Globus pallidus (tissue), 1 donor: ENCODE measurements around the gene NTN3.
"Not testable (repeated sequence)": the region's sequence is repeated elsewhere in the genome, so short reads cannot be mapped to it uniquely, and the experiment has no call there.

Experiments used
- DNase-seq: peaks from one replicate; pipeline ENCODE4 v3.0.0-alpha.2; 2015; ENCODE audit warnings: low spot score

NTN3 gene

GRCh38 chr16:2441143-2441804 lies 29.8 kb upstream of the NTN3 start:
- not testable (repeated sequence) for DNase-seq

DNA sequence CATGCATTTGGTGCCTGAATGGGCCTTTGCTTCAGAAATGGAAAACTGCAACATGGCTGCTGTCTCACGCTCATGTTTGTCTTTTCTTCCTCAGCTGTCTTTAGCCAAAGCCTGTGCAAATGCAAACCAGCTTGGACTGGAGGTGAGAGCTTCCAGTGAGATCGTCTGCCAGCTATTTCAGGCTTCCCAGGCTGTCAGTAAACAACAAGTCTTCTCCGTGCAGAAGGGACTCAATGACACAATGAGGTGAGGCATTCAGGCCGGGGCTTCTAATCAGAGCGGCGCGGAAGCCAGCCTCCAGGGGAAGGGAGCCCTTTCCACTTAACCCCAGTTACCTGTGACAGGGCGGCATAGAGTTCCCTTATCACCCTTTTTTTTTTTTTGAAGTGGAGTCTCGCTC lies 27.5 kb upstream of the NTN3 start:
- DNase-seq, result no peak

- DNase-seq, result no peak
These were observed 23.0 kb upstream of the NTN3 start for GRCh38 chr16:2447920-2448583.

DNA sequence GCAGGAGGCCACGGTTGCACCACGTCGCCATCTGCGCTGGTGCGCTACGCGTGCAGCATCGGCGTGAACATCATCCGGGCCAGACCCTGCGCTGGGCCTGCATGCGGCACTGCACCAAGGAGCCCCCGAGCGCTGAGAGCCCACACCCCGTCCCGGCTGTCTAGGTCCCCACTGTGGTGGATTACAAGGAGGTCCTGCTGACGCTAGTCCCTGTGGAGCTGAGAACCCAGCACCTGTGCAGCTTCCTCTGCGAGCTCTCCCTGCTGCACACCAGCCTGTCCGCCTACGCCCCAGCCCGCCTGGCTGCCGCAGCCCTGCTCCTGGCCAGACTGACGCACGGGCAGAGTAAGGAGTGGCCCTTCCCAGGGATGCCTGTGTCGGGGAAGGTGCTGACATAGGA lies 22.0 kb upstream of the NTN3 start:
- DNase-seq, result no peak

- DNase-seq, result peak; percentile 84
These were observed 20.6 kb upstream of the NTN3 start for GRCh38 chr16:2450535-2450934.

- no peak for DNase-seq
These were observed 20.1 kb upstream of the NTN3 start for GRCh38 chr16:2450975-2451381.

GRCh38 chr16:2451851-2452320 lies 19.2 kb upstream of the NTN3 start:
- no peak for DNase-seq

GRCh38 chr16:2452650-2453049 lies 18.4 kb upstream of the NTN3 start:
- no peak for DNase-seq

- no peak for DNase-seq
These were observed 15.8 kb upstream of the NTN3 start for GRCh38 chr16:2455081-2455845.

- no peak for DNase-seq
These were observed 14.4 kb upstream of the NTN3 start for GRCh38 chr16:2456551-2457153.

DNA sequence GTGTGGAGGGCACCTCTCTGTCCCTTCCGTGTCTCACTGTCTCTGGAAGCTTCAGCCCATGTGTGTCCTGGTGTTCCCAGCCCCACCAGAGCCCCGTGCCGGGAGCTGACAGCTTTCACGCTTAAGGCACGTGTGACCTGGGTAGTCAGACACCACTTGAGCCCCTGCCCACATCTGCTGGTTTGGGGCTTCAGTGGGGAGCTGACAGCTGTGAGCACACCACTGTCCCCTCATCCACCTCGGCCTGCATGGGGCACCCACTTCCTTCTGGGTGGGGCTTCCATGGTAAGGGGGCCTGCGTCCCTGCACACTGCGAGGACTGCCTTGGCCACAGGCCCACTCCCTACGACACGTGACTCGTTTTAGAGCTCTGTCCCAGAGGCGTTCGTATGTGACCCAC lies 13.8 kb upstream of the NTN3 start:
- no peak for DNase-seq

DNA sequence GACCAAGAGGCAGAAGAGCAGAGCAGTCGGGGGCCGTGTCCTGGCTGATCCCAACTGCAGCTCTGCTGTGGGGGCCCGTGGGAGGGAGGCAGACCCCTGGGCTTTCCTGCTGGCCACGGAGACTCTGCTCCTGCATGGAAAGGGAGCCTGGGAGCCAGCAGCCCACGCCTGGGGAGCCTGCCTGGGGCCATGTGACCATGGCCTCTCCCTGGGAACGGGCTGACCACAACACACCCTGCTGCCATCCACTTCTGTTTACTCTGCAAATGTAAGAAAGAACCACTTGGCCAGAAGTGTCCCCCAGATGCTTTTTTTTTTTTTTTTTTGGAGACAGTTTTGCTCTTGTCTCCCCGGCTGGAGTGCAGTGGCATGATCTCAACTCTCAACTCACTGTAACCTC lies 13.2 kb upstream of the NTN3 start:
- DNase-seq, result no peak

GRCh38 chr16:2458887-2459646 lies 12.0 kb upstream of the NTN3 start:
- DNase-seq, result no peak

GRCh38 chr16:2459647-2460390 lies 11.3 kb upstream of the NTN3 start, which contains the start of gene TEDC2:
TEDC2 (plus strand) TSS chr16:2460109; CDS start chr16:2460145, 36 bp downstream.
- peak; percentile 94 for DNase-seq

DNA sequence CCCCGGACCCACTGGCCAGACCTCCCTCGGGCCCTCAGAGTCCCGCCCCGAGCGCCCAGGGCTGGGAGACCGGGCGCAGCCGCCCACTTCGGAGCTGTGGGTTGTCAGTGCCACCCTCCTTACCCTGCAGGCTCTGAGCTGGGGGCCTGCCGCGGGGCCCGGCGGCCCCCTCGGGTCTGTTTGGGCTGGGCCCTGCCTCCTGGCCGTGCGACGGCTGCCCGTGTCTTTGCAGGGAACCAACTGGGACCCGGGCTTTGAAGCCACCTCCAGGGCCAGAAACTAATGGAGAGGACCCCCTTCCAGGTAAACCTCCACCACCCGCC lies 10.7 kb upstream of the NTN3 start:
- no peak for DNase-seq

DNA sequence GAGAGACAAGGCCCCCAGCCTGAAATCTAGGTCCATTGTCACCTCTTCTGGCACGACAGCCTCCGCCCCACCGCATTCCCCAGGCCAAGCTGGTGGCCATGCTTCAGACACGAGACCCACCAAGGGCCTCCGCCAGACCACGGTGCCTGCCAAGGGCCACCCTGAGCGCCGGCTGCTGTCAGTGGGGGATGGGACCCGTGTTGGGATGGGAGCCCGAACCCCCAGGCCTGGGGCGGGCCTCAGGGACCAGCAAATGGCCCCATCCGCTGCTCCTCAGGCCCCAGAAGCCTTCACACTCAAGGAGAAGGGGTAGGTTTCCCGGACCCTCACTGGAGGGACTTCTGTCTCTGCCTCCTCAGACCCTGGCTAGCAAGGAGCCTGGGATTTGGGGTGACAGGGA lies 10.2 kb upstream of the NTN3 start:
- DNase-seq, result no peak

GRCh38 chr16:2462031-2462866 lies 8.8 kb upstream of the NTN3 start:
- DNase-seq, result no peak

DNA sequence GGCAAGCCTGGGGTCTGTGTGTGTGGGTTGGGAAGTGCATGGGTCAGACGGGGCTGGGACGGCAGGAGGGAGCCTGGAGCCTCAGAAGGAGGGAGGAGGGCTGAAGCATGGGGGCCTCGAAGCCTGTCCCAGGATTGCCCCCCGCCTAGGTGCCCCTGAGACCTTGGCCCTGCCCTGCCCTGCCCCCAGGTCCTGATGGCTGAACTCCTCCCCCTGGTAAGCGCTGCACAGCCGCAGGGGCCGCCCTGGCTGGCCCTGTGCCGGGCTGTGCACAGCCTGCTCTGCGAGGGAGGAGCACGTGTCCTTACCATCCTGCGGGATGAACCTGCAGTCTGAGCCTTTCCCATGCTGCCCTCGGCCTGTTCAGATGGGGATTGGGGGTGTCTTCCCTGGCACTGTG lies 6.8 kb upstream of the NTN3 start:
- no peak for DNase-seq

DNA sequence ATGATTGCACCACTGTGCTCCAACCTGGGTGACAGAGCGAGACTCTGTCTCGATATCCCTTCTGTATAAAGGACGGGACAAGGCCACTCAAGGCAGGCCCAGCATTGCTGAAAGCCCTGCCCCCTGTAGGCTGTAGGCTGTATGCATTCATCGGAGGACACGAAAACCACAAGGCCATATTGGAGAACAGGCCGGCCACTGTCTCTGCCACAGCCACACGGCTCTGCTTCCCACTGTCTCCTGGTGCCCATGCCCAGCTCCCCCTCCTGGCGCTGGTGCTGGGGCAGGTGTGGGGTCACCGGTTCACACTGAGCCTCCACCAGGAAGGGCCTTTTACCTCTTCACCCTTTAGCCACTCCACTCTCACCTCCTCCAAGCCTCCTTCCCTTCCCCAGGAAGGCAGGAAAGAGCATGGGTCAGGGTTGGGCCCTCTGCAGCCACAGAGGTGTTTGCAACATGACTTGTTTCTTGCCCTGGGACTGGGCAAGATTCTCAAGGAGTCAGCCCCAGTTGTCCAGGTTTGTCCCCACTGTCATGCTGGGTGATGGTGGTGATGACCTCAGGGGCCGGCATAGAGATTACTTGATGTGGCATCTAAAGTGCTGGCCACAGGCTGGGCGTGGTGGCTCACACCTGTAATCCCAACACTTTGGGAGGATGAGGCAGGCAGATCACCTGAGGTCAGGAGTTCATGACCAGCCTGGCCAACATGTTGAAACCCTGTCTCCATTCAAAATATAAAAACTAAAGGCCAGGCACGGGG lies 5.3 kb upstream of the NTN3 start:
- no peak for DNase-seq
